Amniotic stem cell (primary cell): ENCODE measurements around the gene CDC37.
"Not testable (repeated sequence)": the region's sequence is repeated elsewhere in the genome, so short reads cannot be mapped to it uniquely, and the experiment has no call there.

Experiments
- DNase-seq: peaks from one replicate; lab custom pipeline; 2025; lab: John Stamatoyannopoulos, UW

Gene CDC37

GRCh38 chr19:10395003-10395402, 8.3 kb downstream of the CDC37 start:
- no peak for DNase-seq

- no peak for DNase-seq
Observed at GRCh38 chr19:10393137-10393536, 10.2 kb downstream of the CDC37 start.

- no peak for DNase-seq
Observed at GRCh38 chr19:10392120-10392519, 11.2 kb downstream of the CDC37 start.

DNA sequence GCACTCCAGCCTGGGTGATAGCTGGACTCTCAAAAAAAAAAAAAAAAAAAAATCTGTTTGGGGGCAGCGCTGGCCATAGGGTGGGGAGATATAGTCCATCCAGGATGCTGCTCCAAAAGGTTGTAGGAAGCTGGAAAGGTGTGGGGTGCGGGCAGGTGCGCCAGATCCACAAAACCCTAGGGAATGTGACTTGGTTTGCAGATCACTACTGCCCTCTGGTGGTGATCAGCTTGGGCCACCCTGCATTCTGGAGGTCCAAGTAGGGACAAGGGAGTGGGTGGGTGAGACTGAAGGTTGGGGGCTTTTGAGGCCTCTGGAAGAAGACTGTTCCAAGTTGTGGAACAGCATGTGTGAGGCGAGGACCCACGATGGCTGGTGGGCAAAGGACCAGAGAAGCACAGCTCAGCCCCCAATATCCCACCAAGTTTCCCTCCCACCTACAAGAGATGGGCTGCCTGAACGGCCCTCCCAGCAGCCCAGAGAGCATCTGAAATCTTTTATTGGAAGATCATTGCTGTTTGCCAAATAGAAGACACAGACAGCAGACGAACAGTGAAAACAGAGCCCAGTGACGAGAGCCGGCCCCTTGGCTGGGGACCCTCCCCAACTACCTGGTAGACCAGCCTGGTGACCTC, 12.6 kb downstream of the CDC37 start:
- DNase-seq = no peak

- DNase-seq = no peak
Observed at GRCh38 chr19:10389863-10390262, 13.5 kb downstream of the CDC37 start.

- DNase-seq = no peak
Observed at GRCh38 chr19:10388957-10389356, 14.4 kb downstream of the CDC37 start.

DNA sequence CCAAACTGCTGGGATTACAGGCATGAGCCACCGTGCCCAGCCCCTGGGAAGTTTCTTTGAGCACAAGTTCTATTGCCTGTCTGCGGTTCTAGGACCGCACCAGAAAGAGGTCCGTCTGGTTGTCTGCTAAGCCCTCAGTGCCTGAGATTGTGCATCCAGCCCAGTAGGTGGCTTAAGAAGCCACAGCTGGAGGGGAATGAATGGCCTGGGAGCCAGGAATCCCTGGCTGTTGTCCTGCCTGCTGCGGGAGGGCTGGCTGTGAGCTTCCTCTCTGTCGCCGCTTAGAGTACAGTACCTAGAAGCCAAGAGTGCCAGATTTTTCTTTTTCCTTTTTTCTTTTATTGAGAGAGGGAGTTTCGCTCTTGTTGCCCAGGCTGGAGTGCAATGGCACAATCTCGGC, 18.8 kb downstream of the CDC37 start:
- DNase-seq = no peak

- not testable (repeated sequence) for DNase-seq
Observed at GRCh38 chr19:10383223-10383499, 20.2 kb downstream of the CDC37 start.

- peak; percentile 92 for DNase-seq
Observed at GRCh38 chr19:10380313-10381102, 22.8 kb downstream of the CDC37 start, which contains the start of gene TYK2. Gene TYK2, minus strand, starts transcription at chr19:10380572. Its CDS starts 2,166 bp downstream, at chr19:10378406.

- DNase-seq = no peak
Observed at GRCh38 chr19:10379880-10380312, 23.4 kb downstream of the CDC37 start.

- no peak for DNase-seq
Observed at GRCh38 chr19:10378124-10378523, 25.2 kb downstream of the CDC37 start.

DNA sequence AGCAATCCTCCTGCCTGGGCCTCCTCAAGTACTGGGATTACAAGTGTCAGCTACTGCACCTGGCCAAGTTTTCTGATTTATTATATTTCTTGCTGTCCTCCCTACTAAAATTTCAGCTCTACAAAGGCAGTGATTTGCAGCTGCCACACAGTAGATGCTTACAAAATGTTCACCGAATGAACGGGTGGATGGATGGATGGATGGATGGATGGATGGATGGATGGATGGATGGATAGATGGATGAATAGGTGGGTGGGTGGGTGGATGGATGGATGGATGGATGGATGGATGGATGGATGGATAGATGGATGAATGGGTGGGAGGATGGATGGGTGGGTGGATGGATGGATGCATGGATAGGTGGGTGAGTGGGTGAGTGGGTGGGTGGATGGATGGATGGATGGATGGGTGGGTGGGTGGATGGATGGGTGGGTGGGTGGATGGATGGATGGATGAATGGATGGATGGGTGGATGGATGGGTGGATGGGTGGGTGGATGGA, 26.2 kb downstream of the CDC37 start:
- DNase-seq = not testable (repeated sequence)

GRCh38 chr19:10374931-10375330, 28.4 kb downstream of the CDC37 start:
- DNase-seq = no peak

GRCh38 chr19:10372690-10373089, 30.7 kb downstream of the CDC37 start:
- no peak for DNase-seq

DNA sequence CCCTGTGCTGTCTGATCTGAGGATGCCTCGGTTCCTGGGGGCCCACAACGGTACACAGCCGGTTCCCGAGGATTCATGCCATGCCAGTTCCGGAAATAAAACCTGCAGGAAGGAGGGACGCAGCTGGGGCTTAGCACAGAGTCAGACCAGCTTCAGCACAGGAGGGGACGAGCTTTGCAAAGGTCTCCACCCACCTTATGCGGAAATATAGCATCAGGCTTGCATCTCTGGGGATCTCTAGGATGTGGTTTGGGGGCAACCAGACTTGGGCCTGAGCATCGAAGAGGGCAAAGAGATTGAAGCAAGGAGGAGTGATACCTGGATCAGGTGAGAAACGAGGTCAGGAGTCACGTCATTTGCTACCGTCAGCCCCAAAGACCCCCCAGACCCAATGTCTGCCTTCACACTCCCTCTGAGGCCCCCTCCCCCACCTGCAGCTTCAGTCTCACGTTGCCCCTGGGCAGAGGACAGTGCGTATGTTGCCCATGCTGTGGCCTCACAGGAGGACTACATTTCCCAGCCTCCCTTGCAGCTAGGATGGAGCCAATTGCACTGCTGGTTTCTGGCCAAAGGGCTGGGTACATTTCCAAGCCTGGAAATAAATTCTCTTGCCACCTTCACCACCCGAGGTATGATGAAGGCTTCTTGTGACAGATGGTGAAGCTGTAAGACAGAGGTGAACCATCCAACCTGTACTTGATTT, 35.1 kb downstream of the CDC37 start:
- no peak for DNase-seq

DNA sequence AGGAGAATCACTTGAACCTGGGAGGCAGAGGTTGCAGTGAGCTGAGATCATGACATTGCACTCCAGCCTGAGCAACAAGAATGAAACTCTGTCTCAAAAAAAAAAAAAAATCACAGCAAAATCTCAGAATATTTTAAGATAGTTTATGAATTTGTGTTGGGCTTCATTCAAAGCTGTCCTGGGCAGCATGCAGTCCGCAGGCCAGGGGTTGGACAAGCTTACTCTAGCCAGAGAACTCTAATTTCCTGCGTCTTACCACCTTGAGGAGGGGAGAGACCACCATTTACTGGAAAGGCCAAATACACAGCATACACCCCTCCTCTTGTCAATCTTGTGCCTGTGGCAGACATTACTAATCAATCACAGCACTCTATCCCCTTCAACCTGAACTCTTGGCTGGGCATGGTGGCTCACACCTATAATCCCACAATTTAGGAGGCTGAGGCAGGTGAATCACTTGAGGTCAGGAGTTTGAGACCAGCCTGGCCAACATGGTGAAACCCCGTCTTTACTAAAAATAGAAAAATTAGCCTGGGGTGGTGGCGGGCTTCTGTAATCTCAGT, 36.3 kb downstream of the CDC37 start:
- not testable (repeated sequence) for DNase-seq

GRCh38 chr19:10365518-10365917, 37.8 kb downstream of the CDC37 start:
- no peak for DNase-seq

- DNase-seq = no peak
Observed at GRCh38 chr19:10364644-10365043, 38.7 kb downstream of the CDC37 start.

GRCh38 chr19:10363789-10364281, 39.5 kb downstream of the CDC37 start:
- no peak for DNase-seq

- no peak for DNase-seq
Observed at GRCh38 chr19:10362259-10362658, 41.1 kb downstream of the CDC37 start.

DNA sequence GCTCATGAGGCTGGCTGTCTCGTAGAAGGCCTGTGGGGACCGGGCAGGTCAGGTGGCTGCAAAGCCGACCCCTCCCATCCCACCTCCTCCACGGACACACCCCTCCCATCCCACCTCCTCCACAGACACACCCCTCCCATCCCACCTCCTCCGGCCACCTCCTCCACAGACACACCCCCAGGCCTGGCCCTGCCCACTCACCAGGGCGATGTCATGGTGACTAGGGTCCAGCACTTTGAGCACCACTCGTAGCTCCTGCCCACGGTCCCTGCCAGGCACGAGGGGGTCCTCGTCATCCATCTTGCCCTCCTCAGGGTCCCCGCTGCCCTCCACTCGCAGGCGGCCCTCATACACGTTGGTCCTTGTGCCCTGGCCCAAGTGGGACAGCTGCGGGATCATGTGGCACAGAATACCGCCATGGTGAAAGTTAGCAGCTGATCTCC, 41.8 kb downstream of the CDC37 start:
- DNase-seq = no peak

GRCh38 chr19:10356431-10356830, 46.9 kb downstream of the CDC37 start:
- no peak for DNase-seq
